ENCODE measurements around the gene OMP.

OMP gene

GRCh38 chr11:77129069-77129841, 26.6 kb downstream of the OMP start:
- H3K36me3 Mint-ChIP-seq, result no peaks in the 10 kb centered on the region
- no peak for ATAC-seq
- no peaks in the 10 kb centered on the region for H3K9me3 Mint-ChIP-seq
- peaks cover 24% of the 10 kb centered on the region for H3K4me1 Mint-ChIP-seq
- no peak overlapping the region for H3K4me3 Mint-ChIP-seq
- H3K27me3 Mint-ChIP-seq, result peaks cover 35% of the 10 kb centered on the region
- no peak overlapping the region for H3K27ac Mint-ChIP-seq

DNA sequence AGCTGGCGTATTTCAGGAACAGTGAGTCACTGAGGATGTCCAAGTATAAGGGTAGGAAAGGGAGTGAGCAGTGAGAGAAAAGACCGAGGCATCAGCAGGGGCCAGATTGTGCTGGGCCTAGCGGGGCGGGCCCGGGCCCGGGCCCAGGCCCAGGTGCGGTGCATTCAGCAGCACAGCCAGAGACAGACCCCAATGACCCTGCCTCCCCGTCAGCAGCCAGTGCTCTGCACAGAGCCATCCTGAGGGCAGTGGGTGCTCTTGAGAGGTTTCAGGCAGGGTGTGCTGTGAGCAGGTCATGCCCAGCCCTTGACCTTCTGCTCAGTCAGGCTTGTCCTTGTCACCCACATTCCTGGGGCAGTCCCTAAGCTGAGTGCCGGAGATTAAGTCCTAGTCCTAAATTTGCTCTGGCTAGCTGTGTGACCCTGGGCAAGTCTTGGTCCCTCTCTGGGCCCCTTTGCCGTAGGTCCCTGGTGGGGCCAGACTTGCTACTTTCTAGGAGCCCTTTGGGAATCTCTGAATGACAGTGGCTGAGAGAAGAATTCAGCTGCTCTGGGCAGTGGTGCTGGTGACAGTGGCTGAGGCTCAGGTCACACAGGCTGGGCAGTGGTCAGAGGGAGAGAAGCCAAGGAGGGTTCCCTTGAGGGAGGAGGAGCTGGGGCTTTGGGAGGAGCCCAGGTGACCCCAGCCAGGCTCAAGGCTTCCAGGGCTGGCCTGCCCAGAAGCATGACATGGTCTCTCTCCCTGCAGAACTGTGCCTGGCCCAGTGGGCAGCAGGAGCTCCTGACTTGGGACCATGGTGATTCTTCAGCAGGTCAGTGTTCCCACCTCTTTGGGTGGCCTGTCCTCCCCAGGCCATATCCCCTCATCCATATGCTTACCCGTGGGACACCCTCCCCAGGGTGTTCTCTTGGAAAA, 27.5 kb downstream of the OMP start:
- Mint-ChIP-seq H3K36me3 (no peaks in the 10 kb centered on the region), H3K4me3 (no peak overlapping the region), H3K27ac (no peak overlapping the region), H3K9me3 (no peaks in the 10 kb centered on the region), H3K4me1 (peaks cover 24% of the 10 kb centered on the region), H3K27me3 (peaks cover 27% of the 10 kb centered on the region)
- no peak for ATAC-seq

GRCh38 chr11:77130763-77131513, 28.3 kb downstream of the OMP start:
- Mint-ChIP-seq H3K4me3 (no peak overlapping the region), H3K9me3 (no peaks in the 10 kb centered on the region), H3K27ac (no peak overlapping the region), H3K4me1 (peaks cover 24% of the 10 kb centered on the region), H3K27me3 (peaks cover 28% of the 10 kb centered on the region), H3K36me3 (no peaks in the 10 kb centered on the region)
- ATAC-seq, result no peak

DNA sequence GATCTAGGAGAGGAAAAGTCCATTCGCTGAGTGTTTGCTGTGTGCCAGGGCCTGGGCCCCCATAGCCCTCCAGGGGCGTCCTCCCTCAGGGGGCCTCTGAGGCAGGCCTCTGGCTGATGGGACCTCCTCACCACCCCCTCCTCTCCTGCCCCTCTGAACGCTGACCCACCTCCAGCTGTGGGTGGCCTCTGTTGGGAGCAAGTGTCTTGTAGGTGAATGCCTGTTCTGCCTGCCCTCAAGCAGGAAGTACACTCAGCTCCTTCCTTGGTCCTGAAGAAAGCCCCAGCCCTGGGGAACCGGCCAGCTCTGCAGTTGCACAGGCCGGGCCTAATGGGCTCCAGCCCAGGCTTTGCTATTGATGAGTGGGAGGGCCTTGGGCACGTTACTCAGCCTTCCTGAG, 28.9 kb downstream of the OMP start:
- Mint-ChIP-seq H3K4me3 (no peak overlapping the region), H3K27ac (no peak overlapping the region)

GRCh38 chr11:77135069-77135468, 32.4 kb downstream of the OMP start:
- Mint-ChIP-seq H3K27me3 (peaks cover 37% of the 10 kb centered on the region), H3K36me3 (no peaks in the 10 kb centered on the region), H3K9me3 (no peaks in the 10 kb centered on the region), H3K4me1 (no peaks in the 10 kb centered on the region), H3K4me3 (no peak overlapping the region), H3K27ac (no peak overlapping the region)
- no peak for ATAC-seq

More for the DNA sequence above, 28.9 kb downstream of the OMP start:
- H3K4me1 Mint-ChIP-seq, result peaks cover 19% of the 10 kb centered on the region
- H3K36me3 Mint-ChIP-seq, result no peaks in the 10 kb centered on the region
- no peak for ATAC-seq
- H3K27me3 Mint-ChIP-seq, result peaks cover 28% of the 10 kb centered on the region
- no peaks in the 10 kb centered on the region for H3K9me3 Mint-ChIP-seq

DNA sequence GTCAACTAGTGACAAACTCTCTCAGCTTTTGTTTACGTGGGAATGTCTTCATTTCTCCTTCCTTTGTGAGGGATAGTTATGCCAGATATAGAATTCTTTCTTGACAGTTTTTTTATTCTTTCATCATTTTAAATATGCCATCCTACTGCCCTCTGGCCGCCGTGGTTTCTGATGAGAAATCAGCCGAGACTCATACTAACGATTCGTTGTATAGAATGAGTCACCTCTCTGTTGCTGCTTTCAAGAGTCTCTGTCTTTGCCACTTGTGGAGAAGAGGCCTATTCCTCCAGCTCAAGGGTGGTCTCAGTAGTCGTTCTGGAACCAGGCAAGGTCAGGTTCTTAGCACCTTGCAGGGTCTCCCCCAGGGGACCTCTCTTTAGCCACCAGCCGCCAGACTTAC, 33.4 kb downstream of the OMP start:
- Mint-ChIP-seq H3K36me3 (no peaks in the 10 kb centered on the region), H3K27ac (no peak overlapping the region), H3K4me3 (no peak overlapping the region), H3K27me3 (peaks cover 39% of the 10 kb centered on the region), H3K9me3 (no peaks in the 10 kb centered on the region), H3K4me1 (no peaks in the 10 kb centered on the region)
- no peak for ATAC-seq

DNA sequence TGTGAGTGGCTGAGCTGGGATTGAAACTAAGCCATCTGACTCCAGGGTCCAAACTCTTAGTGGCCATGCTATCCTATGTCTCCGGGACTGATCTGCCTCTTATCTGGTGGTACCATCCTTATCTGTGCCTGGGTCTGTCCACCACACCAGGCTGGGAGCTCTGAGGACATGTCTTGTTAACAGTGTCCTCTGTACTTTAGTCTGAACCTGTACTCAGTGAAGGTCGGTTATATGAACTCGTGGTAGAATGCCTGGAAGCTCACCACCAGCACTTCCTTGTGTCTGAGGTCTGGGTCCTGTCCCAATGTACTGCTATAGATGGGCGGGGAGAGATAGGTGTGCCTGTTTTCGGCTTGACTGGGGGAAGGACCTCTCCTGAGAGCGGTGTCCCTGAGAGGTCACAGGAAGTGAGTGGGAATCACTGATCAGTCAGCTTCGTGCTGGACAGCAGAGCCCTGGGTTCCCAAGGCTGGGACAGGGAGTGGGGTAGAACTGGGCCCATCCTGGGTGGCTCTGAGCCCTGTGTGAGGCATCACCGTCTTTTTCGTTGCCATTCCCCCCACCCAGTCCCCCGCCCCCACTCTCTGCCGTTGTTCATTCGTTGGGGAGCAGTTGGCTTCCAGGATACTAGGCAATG, 34.3 kb downstream of the OMP start:
- no peaks in the 10 kb centered on the region for H3K36me3 Mint-ChIP-seq
- H3K27ac Mint-ChIP-seq, result no peak overlapping the region
- peaks cover 39% of the 10 kb centered on the region for H3K27me3 Mint-ChIP-seq
- no peak for ATAC-seq
- peaks cover under 1% of the 10 kb centered on the region for H3K4me1 Mint-ChIP-seq
- H3K9me3 Mint-ChIP-seq, result no peaks in the 10 kb centered on the region
- no peak overlapping the region for H3K4me3 Mint-ChIP-seq

DNA sequence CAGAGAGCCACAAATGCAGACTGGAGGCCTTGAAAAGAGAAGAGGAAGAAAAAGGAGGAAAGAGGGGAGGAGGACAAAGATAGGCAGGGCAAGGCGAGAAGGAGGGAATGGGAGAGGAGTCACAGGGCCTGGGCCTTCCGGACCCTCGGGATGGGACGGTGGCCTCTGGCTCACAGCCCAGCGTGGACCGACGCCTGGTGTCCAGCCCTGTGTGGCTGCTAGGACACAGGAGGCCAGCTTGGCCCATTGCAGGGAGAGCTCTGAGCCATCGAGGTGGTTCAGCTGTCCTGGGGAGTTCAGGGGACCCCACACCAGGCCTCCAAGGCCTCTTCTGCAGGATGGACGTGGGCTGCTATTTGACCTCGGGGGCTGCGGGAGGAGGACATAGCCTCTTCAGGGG, 34.8 kb downstream of the OMP start:
- ATAC-seq, result no peak
- H3K9me3 Mint-ChIP-seq, result no peaks in the 10 kb centered on the region
- H3K36me3 Mint-ChIP-seq, result no peaks in the 10 kb centered on the region
- peaks cover 4% of the 10 kb centered on the region for H3K4me1 Mint-ChIP-seq
- peaks cover 39% of the 10 kb centered on the region for H3K27me3 Mint-ChIP-seq
- H3K4me3 Mint-ChIP-seq, result no peak overlapping the region
- H3K27ac Mint-ChIP-seq, result no peak overlapping the region

- Mint-ChIP-seq H3K4me1 (peaks cover 4% of the 10 kb centered on the region), H3K27me3 (peaks cover 39% of the 10 kb centered on the region), H3K4me3 (no peak overlapping the region), H3K9me3 (no peaks in the 10 kb centered on the region), H3K36me3 (no peaks in the 10 kb centered on the region), H3K27ac (no peak overlapping the region)
- no peak for ATAC-seq
These were observed 35.5 kb downstream of the OMP start for GRCh38 chr11:77138106-77138649.

GRCh38 chr11:77139201-77139600, 36.6 kb downstream of the OMP start:
- H3K27me3 Mint-ChIP-seq, result peaks cover 39% of the 10 kb centered on the region
- no peak overlapping the region for H3K27ac Mint-ChIP-seq
- no peaks in the 10 kb centered on the region for H3K9me3 Mint-ChIP-seq

GRCh38 chr11:77140231-77140851, 37.7 kb downstream of the OMP start:
- Mint-ChIP-seq H3K9me3 (no peaks in the 10 kb centered on the region), H3K4me3 (no peak overlapping the region), H3K27me3 (peaks cover 44% of the 10 kb centered on the region), H3K36me3 (no peaks in the 10 kb centered on the region), H3K27ac (no peak overlapping the region), H3K4me1 (peaks cover 4% of the 10 kb centered on the region)
- no peak for ATAC-seq

More at GRCh38 chr11:77139201-77139600, 36.6 kb downstream of the OMP start:
- Mint-ChIP-seq H3K4me1 (peaks cover 4% of the 10 kb centered on the region), H3K4me3 (no peak overlapping the region), H3K36me3 (no peaks in the 10 kb centered on the region)
- ATAC-seq, result no peak

DNA sequence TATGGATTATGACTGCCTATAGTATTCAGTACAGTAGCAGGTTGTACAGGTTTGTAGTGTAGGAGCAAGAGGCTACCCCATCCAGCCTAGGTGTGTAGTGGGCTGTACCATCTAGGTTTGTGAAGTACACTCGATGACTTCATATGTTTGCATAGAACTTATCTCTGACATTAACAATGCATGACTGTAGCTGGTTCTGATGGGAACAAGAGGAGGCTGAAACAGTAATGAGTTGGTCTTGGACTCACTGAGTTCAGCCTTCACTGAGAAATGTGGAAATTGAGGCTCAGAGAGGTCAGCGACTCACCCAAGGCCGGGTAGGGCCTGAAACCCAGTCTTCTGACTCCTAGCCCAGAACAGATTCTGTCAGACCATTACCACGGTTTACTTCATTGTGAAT, 38.4 kb downstream of the OMP start:
- no peaks in the 10 kb centered on the region for H3K36me3 Mint-ChIP-seq
- peaks cover 4% of the 10 kb centered on the region for H3K4me1 Mint-ChIP-seq
- H3K9me3 Mint-ChIP-seq, result no peaks in the 10 kb centered on the region
- H3K4me3 Mint-ChIP-seq, result no peak overlapping the region
- ATAC-seq, result no peak
- H3K27me3 Mint-ChIP-seq, result peaks cover 48% of the 10 kb centered on the region
- H3K27ac Mint-ChIP-seq, result no peak overlapping the region

- peaks cover 4% of the 10 kb centered on the region for H3K4me1 Mint-ChIP-seq
- no peak overlapping the region for H3K27ac Mint-ChIP-seq
- peaks cover 48% of the 10 kb centered on the region for H3K27me3 Mint-ChIP-seq
- H3K4me3 Mint-ChIP-seq, result no peak overlapping the region
- ATAC-seq, result no peak
- H3K36me3 Mint-ChIP-seq, result no peaks in the 10 kb centered on the region
- no peaks in the 10 kb centered on the region for H3K9me3 Mint-ChIP-seq
These were observed 38.8 kb downstream of the OMP start for GRCh38 chr11:77141475-77141874.

Measured in stimulated activated memory B cell treated with anti-CD40 and anti-IgM and Interleukin-4, amounts not matched to agents 10 μg/mL and 1 μg/mL and 100 μg/mL, for 72 hours (primary cell).